ENCODE results near the gene SPAG17. TPM values are rescaled to one million over a fixed set of nuclear protein-coding genes. Genes with fewer than 3 reads are reported as not detected.

The SPAG17 gene
- total and polyA plus RNA-seq, 2 donors (not counting 1 experiment from before 2014, with no cell fraction given): 0.01 to 0.33 TPM

GRCh38 chr1:118084400-118084799, 100.6 kb downstream of the SPAG17 start:
- DNase-seq (ENCODE audit: low read depth in 2 of 2): no peak
- no peak overlapping the region for H3K4me3 ChIP-seq (replicated peaks in 1 of 4; ENCODE audit: control extremely low read depth in 1 of 4, insufficient read depth in 1 of 4, low read depth in 3 of 4, low read length in 4 of 4)
- H3K4me1 ChIP-seq (ENCODE audit: control insufficient read depth, extremely low read depth, insufficient read depth, low read length): no peaks in the 10 kb centered on the region
- no peak overlapping the region for H3K9ac ChIP-seq (ENCODE audit: insufficient read depth, low read length)
- H3K27ac ChIP-seq (ENCODE audit: insufficient read depth, low read length): no peak overlapping the region
- H3K4me2 ChIP-seq (ENCODE audit: extremely low read depth, insufficient read depth, low read length): no peak overlapping the region
- no peaks in the 10 kb centered on the region for H3K27me3 ChIP-seq (ENCODE audit: control insufficient read depth, insufficient read depth, low read length)
- no peak for TF ChIP-seq CTCF (conservative IDR thresholded peaks at IDR 0.05 in 1 of 2, IDR thresholded peaks at IDR 0.05 in 1 of 2; ENCODE audit: low read depth in 1 of 2, low read length in 2 of 2)
- TF ChIP-seq EZH2 (IDR thresholded peaks at IDR 0.05; ENCODE audit: low read length, missing control alignments): no peak
- no peaks in the 10 kb centered on the region for H3K36me3 ChIP-seq (ENCODE audit: control insufficient read depth, insufficient read depth, low read length)
- H3K9me3 ChIP-seq (ENCODE audit: control insufficient read depth, insufficient read depth, low read depth, low read length): no peaks in the 10 kb centered on the region
- H2AFZ ChIP-seq (ENCODE audit: low read length): no peak overlapping the region
- no peaks in the 10 kb centered on the region for H4K20me1 ChIP-seq (ENCODE audit: control insufficient read depth, extremely low read depth, insufficient read depth, low read length)
- H3K79me2 ChIP-seq (ENCODE audit: control insufficient read depth, insufficient read depth, low read length): no peaks in the 10 kb centered on the region

DNA sequence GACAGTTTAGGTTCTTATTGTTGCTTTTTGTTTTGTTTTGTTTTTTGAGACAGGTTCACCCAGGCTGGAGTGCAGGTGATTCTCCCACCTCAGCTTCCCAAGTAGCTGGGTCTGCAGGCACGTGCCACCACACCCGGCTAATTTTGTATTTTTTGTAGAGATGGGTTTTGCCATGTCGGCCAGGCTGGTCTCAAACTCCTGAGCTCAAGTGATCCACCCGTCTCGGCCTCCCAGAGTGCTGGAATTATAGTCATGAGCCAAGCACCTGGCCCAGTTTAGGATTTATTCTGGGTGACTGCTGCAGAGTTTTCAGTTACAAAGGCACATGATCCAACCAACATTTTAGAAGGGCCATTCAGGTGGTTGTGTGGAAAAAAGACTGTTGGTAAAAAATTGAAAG, 102.0 kb downstream of the SPAG17 start:
- H3K27me3 ChIP-seq (ENCODE audit: control insufficient read depth, insufficient read depth, low read length): no peaks in the 10 kb centered on the region
- no peaks in the 10 kb centered on the region for H3K79me2 ChIP-seq (ENCODE audit: control insufficient read depth, insufficient read depth, low read length)
- no peaks in the 10 kb centered on the region for H4K20me1 ChIP-seq (ENCODE audit: control insufficient read depth, extremely low read depth, insufficient read depth, low read length)
- no peak overlapping the region for H3K4me2 ChIP-seq (ENCODE audit: extremely low read depth, insufficient read depth, low read length)
- TF ChIP-seq EZH2 (IDR thresholded peaks at IDR 0.05; ENCODE audit: low read length, missing control alignments): no peak
- no peak for TF ChIP-seq CTCF (conservative IDR thresholded peaks at IDR 0.05 in 1 of 2, IDR thresholded peaks at IDR 0.05 in 1 of 2; ENCODE audit: low read depth in 1 of 2, low read length in 2 of 2)
- no peaks in the 10 kb centered on the region for H3K36me3 ChIP-seq (ENCODE audit: control insufficient read depth, insufficient read depth, low read length)
- H3K4me3 ChIP-seq (replicated peaks in 1 of 4; ENCODE audit: control extremely low read depth in 1 of 4, insufficient read depth in 1 of 4, low read depth in 3 of 4, low read length in 4 of 4): no peak overlapping the region
- no peak for DNase-seq (ENCODE audit: low read depth in 2 of 2)
- H3K9ac ChIP-seq (ENCODE audit: insufficient read depth, low read length): no peak overlapping the region
- no peak overlapping the region for H3K27ac ChIP-seq (ENCODE audit: insufficient read depth, low read length)
- H2AFZ ChIP-seq (ENCODE audit: low read length): no peak overlapping the region
- no peaks in the 10 kb centered on the region for H3K9me3 ChIP-seq (ENCODE audit: control insufficient read depth, insufficient read depth, low read depth, low read length)
- no peaks in the 10 kb centered on the region for H3K4me1 ChIP-seq (ENCODE audit: control insufficient read depth, extremely low read depth, insufficient read depth, low read length)

DNA sequence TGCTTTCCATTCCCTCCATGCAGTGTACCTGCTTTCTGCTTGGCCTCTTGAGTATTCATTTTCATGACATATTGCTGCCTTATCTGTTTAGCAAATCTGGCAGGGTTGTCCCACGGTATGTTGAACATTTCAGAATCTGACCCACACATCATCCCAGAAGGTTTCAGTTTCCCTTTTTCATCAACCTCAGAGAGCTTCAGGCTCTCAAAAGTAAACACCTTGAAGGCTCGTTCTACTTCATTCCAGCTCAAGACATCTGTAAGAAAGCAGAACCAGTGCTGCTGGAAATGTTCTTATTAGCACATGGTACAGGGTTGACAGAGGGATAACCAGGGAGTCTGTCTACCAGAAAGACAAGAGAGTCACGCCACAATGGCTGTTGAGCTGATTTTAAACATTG, 103.6 kb downstream of the SPAG17 start:
- H3K4me3 ChIP-seq (replicated peaks in 1 of 4; ENCODE audit: control extremely low read depth in 1 of 4, insufficient read depth in 1 of 4, low read depth in 3 of 4, low read length in 4 of 4): no peak overlapping the region
- peak overlapping the region; percentile 11 for H2AFZ ChIP-seq (ENCODE audit: low read length)
- no peak overlapping the region for H3K27ac ChIP-seq (ENCODE audit: insufficient read depth, low read length)
- no peak for TF ChIP-seq CTCF (conservative IDR thresholded peaks at IDR 0.05 in 1 of 2, IDR thresholded peaks at IDR 0.05 in 1 of 2; ENCODE audit: low read depth in 1 of 2, low read length in 2 of 2)
- no peak for TF ChIP-seq EZH2 (IDR thresholded peaks at IDR 0.05; ENCODE audit: low read length, missing control alignments)
- no peaks in the 10 kb centered on the region for H3K9me3 ChIP-seq (ENCODE audit: control insufficient read depth, insufficient read depth, low read depth, low read length)
- H3K79me2 ChIP-seq (ENCODE audit: control insufficient read depth, insufficient read depth, low read length): no peaks in the 10 kb centered on the region
- no peak overlapping the region for H3K4me2 ChIP-seq (ENCODE audit: extremely low read depth, insufficient read depth, low read length)
- no peaks in the 10 kb centered on the region for H3K27me3 ChIP-seq (ENCODE audit: control insufficient read depth, insufficient read depth, low read length)
- no peak for DNase-seq (ENCODE audit: low read depth in 2 of 2)
- H3K36me3 ChIP-seq (ENCODE audit: control insufficient read depth, insufficient read depth, low read length): no peaks in the 10 kb centered on the region
- H3K4me1 ChIP-seq (ENCODE audit: control insufficient read depth, extremely low read depth, insufficient read depth, low read length): no peaks in the 10 kb centered on the region
- no peaks in the 10 kb centered on the region for H4K20me1 ChIP-seq (ENCODE audit: control insufficient read depth, extremely low read depth, insufficient read depth, low read length)
- H3K9ac ChIP-seq (ENCODE audit: insufficient read depth, low read length): no peak overlapping the region
